Tibial artery (tissue), 4 donors: ENCODE data around the gene APLP1.
"Not testable (repeated sequence)": the region's sequence is repeated elsewhere in the genome, so short reads cannot be mapped to it uniquely, and the experiment has no call there.

Experiments used
- DNase-seq, 2 donors: peaks; one replicate each; pipeline ENCODE4 v3.0.0-alpha.2; 2019
- H3K27ac ChIP-seq, 2 donors: fragments of 200-600 bp; sonication (generic) in 1 of 2; 1 replicate in 1 of 2; 2 replicates in 1 of 2; pipeline ENCODE4 v1.5.1; 2018 to 2019; ENCODE audit warnings: mild to moderate bottlenecking in 1 of 2
- H3K27me3 ChIP-seq, 2 donors: fragments of 200-600 bp; sonication (generic) in 1 of 2; one replicate each; pipeline versions ENCODE4 v1.5.1 to v1.6.0; 2016 to 2019
- H3K36me3 ChIP-seq, 3 donors: fragments of 200-600 bp; sonication (generic) in 2 of 3; one replicate each; pipeline ENCODE4 v1.5.1; 2016 to 2019; ENCODE audit warnings: mild to moderate bottlenecking in 2 of 3
- H3K4me1 ChIP-seq, 4 donors: fragments of 200-600 bp; sonication (generic) in 2 of 4; 1 replicate in 3 of 4; 2 replicates in 1 of 4; pipeline ENCODE4 v1.5.1; 2016 to 2019
- H3K4me3 ChIP-seq, 2 donors: fragments of 200-600 bp; sonication (generic) in 1 of 2; 1 replicate in 1 of 2; 2 replicates in 1 of 2; pipeline ENCODE4 v1.5.1; 2018 to 2019; ENCODE audit warnings: mild to moderate bottlenecking in 2 of 2
- H3K9me3 ChIP-seq, 3 donors: fragments of 200-600 bp; sonication (generic) in 1 of 3; one replicate each; pipeline ENCODE4 v1.5.1; 2016 to 2019
- intact Hi-C: fragments of 100-400 bp; cut with DNase I; formaldehyde crosslinking; loops from one replicate; pipeline ENCODE4 v1.15.0; 2023; ENCODE audit warnings: low total_unique reads
- TF ChIP-seq, protein P1 (sequence below), 2 experiments: fragments of 200-600 bp in 1 of 2; fragments of 450-650 bp in 1 of 2; IDR thresholded peaks; one replicate each; pipeline ENCODE4 v1.5.1; 2017 to 2019; ENCODE audit warnings: antibody characterized with exemption in 2 of 2, mild to moderate bottlenecking in 1 of 2, moderate library complexity in 1 of 2

The APLP1 gene

GRCh38 chr19:35909684-35910035 is 41.3 kb downstream of the APLP1 start:
- TF ChIP-seq, protein P1, sequence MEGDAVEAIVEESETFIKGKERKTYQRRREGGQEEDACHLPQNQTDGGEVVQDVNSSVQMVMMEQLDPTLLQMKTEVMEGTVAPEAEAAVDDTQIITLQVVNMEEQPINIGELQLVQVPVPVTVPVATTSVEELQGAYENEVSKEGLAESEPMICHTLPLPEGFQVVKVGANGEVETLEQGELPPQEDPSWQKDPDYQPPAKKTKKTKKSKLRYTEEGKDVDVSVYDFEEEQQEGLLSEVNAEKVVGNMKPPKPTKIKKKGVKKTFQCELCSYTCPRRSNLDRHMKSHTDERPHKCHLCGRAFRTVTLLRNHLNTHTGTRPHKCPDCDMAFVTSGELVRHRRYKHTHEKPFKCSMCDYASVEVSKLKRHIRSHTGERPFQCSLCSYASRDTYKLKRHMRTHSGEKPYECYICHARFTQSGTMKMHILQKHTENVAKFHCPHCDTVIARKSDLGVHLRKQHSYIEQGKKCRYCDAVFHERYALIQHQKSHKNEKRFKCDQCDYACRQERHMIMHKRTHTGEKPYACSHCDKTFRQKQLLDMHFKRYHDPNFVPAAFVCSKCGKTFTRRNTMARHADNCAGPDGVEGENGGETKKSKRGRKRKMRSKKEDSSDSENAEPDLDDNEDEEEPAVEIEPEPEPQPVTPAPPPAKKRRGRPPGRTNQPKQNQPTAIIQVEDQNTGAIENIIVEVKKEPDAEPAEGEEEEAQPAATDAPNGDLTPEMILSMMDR (IDR thresholded peaks at IDR 0.05), result no peak
- H3K9me3 ChIP-seq, result no peaks in the 10 kb centered on the region
- no peak overlapping the region for H3K4me3 ChIP-seq
- DNase-seq, result no peak
- no peaks in the 10 kb centered on the region for H3K4me1 ChIP-seq
- H3K36me3 ChIP-seq, result no peaks in the 10 kb centered on the region
- no peak overlapping the region for H3K27ac ChIP-seq
- H3K27me3 ChIP-seq, result peaks cover 0 to 6% of the 10 kb centered on the region in 2 donors
- intact Hi-C loops, result no loop called here

DNA sequence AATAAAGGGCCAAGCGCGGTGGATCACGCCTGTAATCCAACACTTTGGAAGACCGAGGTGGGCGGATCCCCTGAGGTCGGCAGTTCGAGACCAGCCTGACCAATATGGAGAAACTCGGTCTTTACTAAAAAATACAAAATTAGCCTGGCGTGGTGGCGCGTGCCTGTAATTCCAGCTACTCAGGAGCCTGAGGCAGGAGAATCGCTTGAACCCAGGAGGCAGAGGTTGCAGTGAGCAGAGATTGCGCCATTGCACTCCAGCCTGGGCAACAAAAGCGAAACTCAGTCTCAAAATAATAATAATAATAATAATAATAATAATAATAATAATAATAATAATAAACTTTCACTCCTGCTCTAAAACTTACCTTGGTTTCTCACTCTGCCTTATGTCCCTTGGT is 42.0 kb downstream of the APLP1 start:
- H3K27ac ChIP-seq, H3K9me3 ChIP-seq, H3K4me3 ChIP-seq, DNase-seq, intact Hi-C loops, H3K36me3 ChIP-seq, H3K27me3 ChIP-seq, H3K4me1 ChIP-seq: not testable (repeated sequence)

GRCh38 chr19:35911173-35911572 is 42.8 kb downstream of the APLP1 start:
- DNase-seq, result no peak
- H3K36me3 ChIP-seq, result no peaks in the 10 kb centered on the region
- TF ChIP-seq, protein P1 (IDR thresholded peaks at IDR 0.05), result no peak
- intact Hi-C loops, result no loop called here
- no peak overlapping the region for H3K4me3 ChIP-seq
- peaks cover 0 to 6% of the 10 kb centered on the region in 2 donors for H3K27me3 ChIP-seq
- H3K4me1 ChIP-seq, result no peaks in the 10 kb centered on the region
- no peaks in the 10 kb centered on the region for H3K9me3 ChIP-seq
- no peak overlapping the region for H3K27ac ChIP-seq

DNA sequence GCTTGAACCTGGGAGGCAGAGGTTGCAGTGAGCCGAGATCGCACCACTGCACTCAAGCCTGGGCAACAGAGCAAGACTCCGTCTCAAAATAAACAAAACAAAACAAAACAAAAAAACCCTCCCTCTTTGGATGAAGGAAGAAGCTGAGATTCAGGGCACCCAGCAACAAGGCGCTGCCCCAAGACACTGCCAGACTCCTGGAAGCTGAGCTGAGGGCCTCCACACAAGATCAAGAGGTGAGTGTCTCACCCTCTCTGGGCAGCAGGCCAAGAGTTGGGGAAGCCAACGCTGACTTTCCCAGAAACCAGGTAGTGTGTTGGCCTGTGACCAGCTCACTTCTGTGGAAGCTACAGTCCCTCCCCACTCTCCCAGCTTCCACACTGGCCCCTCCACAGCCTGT is 43.4 kb downstream of the APLP1 start:
- Histone ChIP-seq H3K27ac (no peak overlapping the region), H3K36me3 (no peaks in the 10 kb centered on the region), H3K27me3 (peaks cover 0 to 6% of the 10 kb centered on the region in 2 donors), H3K4me3 (no peak overlapping the region), H3K9me3 (no peaks in the 10 kb centered on the region), H3K4me1 (no peaks in the 10 kb centered on the region)
- intact Hi-C loops, result no loop called here
- no peak for DNase-seq
- TF ChIP-seq, protein P1 (IDR thresholded peaks at IDR 0.05), result no peak

GRCh38 chr19:35913589-35913988 is 45.2 kb downstream of the APLP1 start:
- no peak for DNase-seq
- H3K27me3 ChIP-seq, result peaks cover 0 to 11% of the 10 kb centered on the region in 2 donors
- intact Hi-C loops, result no loop called here
- no peaks in the 10 kb centered on the region for H3K36me3 ChIP-seq
- H3K4me1 ChIP-seq, result no peaks in the 10 kb centered on the region
- no peak overlapping the region for H3K4me3 ChIP-seq
- TF ChIP-seq, protein P1 (IDR thresholded peaks at IDR 0.05), result no peak
- H3K9me3 ChIP-seq, result no peaks in the 10 kb centered on the region
- H3K27ac ChIP-seq, result no peak overlapping the region

- intact Hi-C loops, result no loop called here
- Histone ChIP-seq H3K4me1 (no peaks in the 10 kb centered on the region), H3K36me3 (no peaks in the 10 kb centered on the region), H3K27me3 (peaks cover 0 to 10% of the 10 kb centered on the region in 2 donors), H3K4me3 (no peak overlapping the region), H3K27ac (no peak overlapping the region), H3K9me3 (no peaks in the 10 kb centered on the region)
- TF ChIP-seq, protein P1 (IDR thresholded peaks at IDR 0.05), result no peak
- DNase-seq, result no peak
These were observed 47.1 kb downstream of the APLP1 start for GRCh38 chr19:35915443-35915842.
